ENCODE data around the gene SLC39A11.

GRCh38 chr17:73029991-73030390 is 62.5 kb downstream of the SLC39A11 start:
- no peak for TF ChIP-seq CTCF (conservative IDR thresholded peaks at IDR 0.05)
- TF ChIP-seq EZH2 (IDR thresholded peaks at IDR 0.05; ENCODE audit: low read depth), result no peak

All from PC-9 (cell line).